HG03159 (cell line): Measurements from ENCODE around the gene ARHGAP45.

ENCODE experiments used
- ATAC-seq: cut with Tn5 transposase; IDR thresholded peaks from one replicate; pipeline ENCODE4 v1.9.1; 2021; ENCODE audit warnings: mild to moderate bottlenecking, moderate library complexity; ENCODE audit not compliant: unreplicated experiment

ARHGAP45 gene

GRCh38 chr19:1103132-1103707 is 36.3 kb downstream of the ARHGAP45 start:
- ATAC-seq = no peak

GRCh38 chr19:1103708-1104310 is 36.8 kb downstream of the ARHGAP45 start, which contains the start of gene GPX4:
GPX4 (plus strand) TSS chr19:1103994; CDS start chr19:1104044, 50 bp downstream.
- peak; percentile 56 for ATAC-seq

GRCh38 chr19:1104311-1105007 is 37.5 kb downstream of the ARHGAP45 start:
- peak; percentile 38 for ATAC-seq

- no peak for ATAC-seq
These were observed 38.3 kb downstream of the ARHGAP45 start for GRCh38 chr19:1105008-1105872.

DNA sequence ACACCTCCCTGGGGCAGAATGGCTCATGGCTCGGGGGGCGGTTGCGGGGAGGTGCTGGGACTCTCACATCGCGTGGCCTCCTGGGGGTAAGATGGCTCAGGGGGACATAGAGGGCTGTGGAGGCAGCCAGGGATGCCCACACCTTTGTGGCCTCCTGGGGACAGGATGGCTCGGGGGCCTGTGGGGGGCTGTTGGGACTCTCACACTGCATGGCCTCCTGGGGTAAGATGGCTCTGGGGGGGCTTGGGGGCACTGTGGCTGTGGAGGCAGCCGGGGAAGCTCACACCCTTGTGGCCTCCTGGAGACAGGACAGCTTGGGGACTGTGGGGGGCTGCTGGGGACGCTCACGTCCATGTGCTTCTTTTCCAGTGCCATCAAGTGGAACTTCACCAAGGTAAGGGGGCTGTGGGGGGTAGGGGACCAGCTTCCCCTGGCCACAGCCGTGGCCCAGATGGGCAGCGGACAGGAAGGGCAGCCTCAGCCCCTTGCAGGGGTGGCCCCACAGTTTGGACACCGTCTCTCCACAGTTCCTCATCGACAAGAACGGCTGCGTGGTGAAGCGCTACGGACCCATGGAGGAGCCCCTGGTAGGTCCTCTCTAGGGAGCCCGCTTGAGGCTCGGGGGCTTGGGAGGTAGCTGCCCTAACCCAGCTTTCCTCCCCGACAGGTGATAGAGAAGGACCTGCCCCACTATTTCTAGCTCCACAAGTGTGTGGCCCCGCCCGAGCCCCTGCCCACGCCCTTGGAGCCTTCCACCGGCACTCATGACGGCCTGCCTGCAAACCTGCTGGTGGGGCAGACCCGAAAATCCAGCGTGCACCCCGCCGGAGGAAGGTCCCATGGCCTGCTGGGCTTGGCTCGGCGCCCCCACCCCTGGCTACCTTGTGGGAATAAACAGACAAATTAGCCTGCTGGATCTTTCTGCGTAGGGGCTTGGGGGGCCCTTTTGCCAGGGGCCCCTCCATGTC is 39.2 kb downstream of the ARHGAP45 start:
- ATAC-seq = no peak

- no peak for ATAC-seq
These were observed 40.1 kb downstream of the ARHGAP45 start for GRCh38 chr19:1106841-1107660.

GRCh38 chr19:1107661-1108261 is 40.8 kb downstream of the ARHGAP45 start:
- no peak for ATAC-seq

DNA sequence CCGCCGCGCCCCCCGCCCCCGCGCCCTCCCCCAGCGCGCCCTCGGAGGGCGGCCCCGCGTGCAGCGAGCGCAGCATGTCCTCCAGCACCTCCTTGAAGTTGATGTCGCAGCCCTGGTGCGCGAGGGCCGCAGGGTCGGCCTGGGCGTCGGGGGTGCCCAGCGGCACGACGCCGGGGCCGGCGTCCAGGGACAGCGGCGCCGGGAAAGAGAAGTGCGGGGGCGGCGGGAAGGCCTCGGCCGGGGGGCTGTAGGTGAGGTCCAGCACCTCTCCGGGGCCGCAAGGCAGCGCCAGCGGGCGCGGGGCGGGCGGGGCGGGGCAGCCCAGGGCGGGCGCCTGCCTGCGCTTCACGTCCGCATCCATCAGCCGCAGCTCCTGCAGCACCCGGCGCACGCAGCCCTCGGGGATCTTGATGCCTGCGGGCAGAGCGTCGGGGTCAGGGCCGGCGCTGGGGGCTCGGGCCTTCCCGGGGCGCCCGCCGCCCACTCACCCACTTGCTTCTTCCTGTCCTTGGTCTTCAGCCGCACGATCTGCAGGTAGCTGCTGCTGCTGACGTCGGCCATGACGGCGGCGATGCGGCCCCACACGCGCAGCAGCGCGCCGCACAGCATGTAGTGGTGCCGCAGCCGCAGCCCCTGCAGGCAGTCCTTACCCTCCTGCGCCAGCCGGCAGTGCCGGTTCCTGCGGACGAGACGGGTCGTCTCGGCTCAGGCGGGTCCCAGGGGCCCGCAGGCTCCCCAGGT is 41.5 kb downstream of the ARHGAP45 start:
- no peak for ATAC-seq

GRCh38 chr19:1109032-1109551 is 42.1 kb downstream of the ARHGAP45 start:
- ATAC-seq = no peak

DNA sequence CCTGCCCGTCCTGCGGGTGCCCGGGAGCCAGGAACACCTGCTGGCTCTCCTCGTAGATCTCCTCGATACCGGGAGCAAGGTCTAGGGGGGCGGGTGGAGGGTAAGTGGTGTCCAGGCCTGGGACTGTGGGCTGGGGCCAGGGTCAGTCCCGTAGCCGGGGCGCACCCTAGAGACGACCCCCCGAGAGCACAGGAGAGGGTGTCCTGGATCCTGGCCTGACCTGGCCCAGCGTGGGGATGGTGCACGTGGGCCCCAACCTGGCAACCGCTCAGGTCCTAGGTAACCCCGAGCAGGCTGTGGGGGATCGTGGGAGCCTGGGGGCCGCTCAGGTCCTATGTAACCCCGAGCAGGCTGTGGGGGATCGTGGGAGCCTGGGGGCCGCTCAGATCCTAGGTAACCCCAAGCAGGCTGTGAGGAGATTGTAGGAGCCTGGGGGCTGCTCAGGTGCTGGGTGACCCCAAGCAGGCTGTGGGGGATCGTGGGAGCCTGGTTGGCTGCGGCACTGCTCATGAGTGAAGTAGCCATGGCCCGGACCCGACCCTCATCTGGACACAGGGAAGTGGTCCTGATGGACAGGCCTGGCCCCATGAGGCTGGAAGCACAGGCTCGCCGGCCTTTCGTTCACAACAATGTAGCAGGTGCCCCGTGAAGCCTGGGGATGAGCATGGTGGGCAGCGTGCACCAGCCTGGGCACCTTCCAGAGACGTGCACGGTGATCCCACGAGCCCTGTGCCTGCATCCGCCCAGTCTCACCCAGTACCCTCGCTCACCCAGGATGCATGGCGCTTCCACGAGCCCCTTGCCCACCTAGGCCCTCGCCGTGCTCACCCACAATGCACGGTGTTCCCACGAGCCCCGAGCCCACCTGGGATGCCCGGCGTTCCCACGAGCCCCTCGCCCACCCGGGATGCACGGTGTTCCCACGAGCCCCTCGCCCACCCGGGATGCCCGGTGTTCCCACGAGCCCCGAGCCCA is 43.0 kb downstream of the ARHGAP45 start:
- no peak for ATAC-seq

DNA sequence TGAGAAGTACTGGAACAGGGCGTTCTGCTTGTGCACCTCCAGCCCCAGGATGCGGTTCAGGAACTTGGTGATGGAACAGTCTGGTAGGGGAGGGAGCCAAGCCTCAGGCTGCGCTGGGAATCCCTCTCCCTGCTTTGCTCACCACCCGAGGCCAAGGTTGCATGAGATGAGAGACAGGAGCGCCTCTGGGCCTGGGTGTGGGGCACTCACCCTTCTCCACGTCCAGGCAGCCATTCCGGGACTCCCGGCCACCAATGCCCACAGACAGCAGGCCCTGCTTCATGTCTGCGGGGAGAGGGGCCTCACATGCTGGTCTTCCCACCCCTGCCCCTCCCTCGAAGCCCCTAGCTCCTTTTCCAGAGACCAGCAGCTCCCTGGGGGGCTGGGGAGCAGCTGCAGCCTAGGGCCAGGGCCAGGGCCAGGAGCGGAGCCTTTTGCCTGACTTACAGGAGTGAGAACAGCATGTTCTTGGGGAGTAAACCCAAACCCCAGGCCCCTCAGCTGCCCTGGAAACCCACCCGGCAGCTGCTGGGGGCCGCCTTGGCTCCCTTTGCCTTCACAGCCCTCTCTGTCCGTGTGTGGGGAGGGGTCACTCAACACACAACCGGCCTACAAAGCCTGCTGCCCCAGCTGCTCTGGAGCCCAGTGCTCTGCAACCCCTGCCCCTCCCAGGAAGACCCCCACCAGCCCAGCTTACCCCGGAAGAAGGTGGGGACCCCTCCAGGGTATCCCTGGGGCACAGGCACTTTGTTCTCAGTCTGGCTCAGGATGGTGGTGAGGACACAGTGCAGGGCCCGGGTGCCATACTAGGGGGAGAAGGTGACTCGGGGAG is 44.1 kb downstream of the ARHGAP45 start:
- no peak for ATAC-seq

DNA sequence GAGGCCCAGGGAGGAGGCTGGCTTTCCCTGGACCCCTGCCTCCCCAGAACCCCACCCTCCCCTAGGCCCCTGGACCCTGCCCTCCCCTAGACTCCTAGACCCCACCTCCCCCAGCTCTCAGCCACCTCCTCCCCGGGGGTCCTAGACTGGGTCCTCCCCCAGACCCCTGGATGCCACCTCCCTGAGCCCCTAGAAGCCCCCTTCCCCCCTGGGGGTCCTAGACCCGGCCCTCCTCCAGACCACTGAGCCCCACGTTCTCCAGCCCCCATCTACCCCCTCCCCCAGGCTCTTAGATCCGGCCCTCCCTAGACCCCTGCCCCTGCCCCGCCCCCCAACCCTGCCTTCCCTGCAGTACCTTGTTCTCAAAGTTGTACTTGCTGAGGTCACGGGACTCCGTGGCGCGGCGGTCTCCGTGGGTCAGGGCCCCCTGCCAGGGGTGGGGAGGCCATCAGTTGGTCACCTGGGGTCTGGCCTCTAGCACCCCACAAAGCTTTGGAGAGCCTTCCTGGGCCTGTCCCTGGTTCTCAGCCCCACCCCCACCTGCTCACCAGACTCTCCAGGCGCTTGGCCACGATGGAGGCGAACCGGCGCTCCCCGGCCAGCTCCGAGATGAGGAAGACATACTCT is 44.8 kb downstream of the ARHGAP45 start:
- ATAC-seq = no peak

DNA sequence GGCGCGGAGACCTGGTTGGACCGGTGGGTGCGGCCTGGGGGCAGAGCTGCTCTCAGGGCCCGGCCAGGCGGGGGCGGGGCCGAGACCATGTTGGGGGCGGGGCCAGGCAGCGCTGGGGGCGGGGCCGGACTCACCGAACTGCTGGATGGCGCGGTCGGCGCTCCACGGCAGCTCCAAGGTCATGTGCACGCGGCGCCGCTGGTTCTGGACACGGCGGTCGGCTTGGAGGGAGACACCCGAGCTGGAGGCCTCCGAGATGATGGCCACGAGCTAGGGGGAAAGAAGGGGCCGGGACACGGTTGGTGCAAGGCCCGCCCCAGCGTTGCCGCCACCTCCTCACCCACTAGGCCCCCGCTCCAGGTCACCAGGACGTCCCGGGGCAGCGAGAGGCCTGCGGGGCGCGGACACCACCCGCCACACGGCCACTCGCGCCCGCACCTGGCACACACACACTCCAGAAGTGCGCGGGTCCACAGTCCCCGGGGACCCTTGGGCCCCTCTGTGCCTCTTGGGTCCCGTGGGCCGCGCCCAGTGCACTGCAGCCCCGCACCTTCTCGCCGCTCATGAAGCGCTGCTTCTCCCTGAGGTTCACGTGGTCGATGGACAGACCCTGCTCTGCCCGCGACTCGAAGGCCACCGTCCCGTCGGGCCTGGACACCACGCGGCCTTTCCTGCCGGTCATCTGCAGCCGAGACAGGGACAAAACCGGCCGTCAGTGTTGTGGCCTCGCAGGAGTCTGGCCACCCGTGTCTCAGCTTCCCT is 45.5 kb downstream of the ARHGAP45 start:
- no peak for ATAC-seq

DNA sequence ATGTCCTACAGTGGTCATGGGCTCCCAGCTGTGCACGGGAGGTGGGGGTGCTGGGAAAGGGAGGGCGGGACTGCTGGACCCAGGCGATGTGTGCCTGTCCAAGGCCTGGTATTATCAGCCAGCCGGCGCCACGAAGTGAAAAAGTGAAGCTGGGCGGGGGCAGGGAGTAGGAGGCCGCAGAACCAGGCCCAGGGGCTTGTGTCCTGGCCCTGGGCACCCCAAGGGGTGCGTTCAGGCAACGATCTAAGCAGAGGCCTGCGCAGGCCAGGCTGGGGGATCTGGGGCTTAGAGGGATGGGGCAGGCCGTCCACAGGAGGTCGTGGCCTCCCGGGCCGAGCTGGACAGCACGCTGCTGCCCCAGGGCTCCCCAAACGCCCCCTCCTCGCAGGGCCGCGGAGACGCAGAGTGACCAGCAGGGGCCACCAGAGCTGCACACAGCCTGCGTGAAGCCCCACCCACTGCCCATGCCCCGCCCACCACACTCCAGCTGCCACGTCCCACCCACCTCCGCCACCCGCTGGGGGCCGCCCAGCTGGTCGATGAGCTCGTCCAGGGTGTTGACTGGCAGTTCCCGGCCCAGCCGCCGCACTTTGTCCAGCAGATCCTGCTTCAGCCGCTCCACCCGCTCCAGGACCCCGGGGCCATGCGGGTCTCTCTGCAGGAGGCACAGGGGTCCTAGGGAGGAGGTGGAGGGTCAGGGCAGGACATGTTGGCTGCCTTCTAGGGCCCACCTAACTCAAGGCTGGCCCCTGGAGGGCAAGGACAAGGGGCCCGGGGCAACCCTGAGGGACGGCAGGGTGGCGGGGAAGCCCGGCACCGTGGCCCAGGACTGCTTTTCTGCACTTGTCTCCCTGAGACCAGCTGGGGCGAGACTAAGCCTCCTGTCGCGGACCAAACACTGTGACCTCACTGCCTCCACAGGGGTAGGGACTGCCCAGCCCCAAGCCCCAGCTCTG is 46.3 kb downstream of the ARHGAP45 start:
- peak; percentile 40 for ATAC-seq
